SHP77 (cell line): ENCODE measurements around the gene GLIS1.

Experiments used
- DNase-seq, 2 experiments: peaks; one replicate each; lab custom pipeline; 2025; lab: John Stamatoyannopoulos, UW

GLIS1 gene

GRCh38 chr1:53530550-53530949, 208.4 kb downstream of the GLIS1 start:
- no peak for DNase-seq

GRCh38 chr1:53529555-53529954, 209.4 kb downstream of the GLIS1 start:
- no peak for DNase-seq

- no peak for DNase-seq
Observed at GRCh38 chr1:53527368-53527767, 211.6 kb downstream of the GLIS1 start.

GRCh38 chr1:53526451-53527101, 212.4 kb downstream of the GLIS1 start:
- DNase-seq = no peak

- DNase-seq = no peak
Observed at GRCh38 chr1:53525595-53525994, 213.4 kb downstream of the GLIS1 start.

GRCh38 chr1:53524428-53525375, 214.3 kb downstream of the GLIS1 start:
- DNase-seq = no peak

GRCh38 chr1:53521924-53522552, 216.9 kb downstream of the GLIS1 start:
- no peak for DNase-seq

GRCh38 chr1:53520481-53520880, 218.5 kb downstream of the GLIS1 start:
- no peak for DNase-seq

- no peak for DNase-seq
Observed at GRCh38 chr1:53519421-53519820, 219.5 kb downstream of the GLIS1 start.

GRCh38 chr1:53518775-53519174, 220.2 kb downstream of the GLIS1 start:
- no peak for DNase-seq

GRCh38 chr1:53517821-53518352, 221.1 kb downstream of the GLIS1 start:
- no peak for DNase-seq

- no peak for DNase-seq
Observed at GRCh38 chr1:53517109-53517508, 221.9 kb downstream of the GLIS1 start.

- no peak for DNase-seq
Observed at GRCh38 chr1:53516181-53516580, 222.8 kb downstream of the GLIS1 start.

GRCh38 chr1:53514436-53514835, 224.5 kb downstream of the GLIS1 start:
- DNase-seq = no peak

- no peak for DNase-seq
Observed at GRCh38 chr1:53513846-53514245, 225.1 kb downstream of the GLIS1 start.

- peak; percentile 21 to 57 for DNase-seq
Observed at GRCh38 chr1:53512807-53513755, 225.9 kb downstream of the GLIS1 start.

GRCh38 chr1:53511933-53512806, 226.8 kb downstream of the GLIS1 start:
- peak in 1 of 2 experiments; percentile 57 for DNase-seq

GRCh38 chr1:53511323-53511932, 227.5 kb downstream of the GLIS1 start:
- DNase-seq = no peak

- no peak for DNase-seq
Observed at GRCh38 chr1:53510215-53510614, 228.7 kb downstream of the GLIS1 start.

- no peak for DNase-seq
Observed at GRCh38 chr1:53509775-53510174, 229.2 kb downstream of the GLIS1 start.
